Stimulated activated CD4-positive, alpha-beta T cell treated with anti-CD3 and anti-CD28 coated beads, Interleukin-15, amount 100 ng/mL, for 1 hour (primary cell): ENCODE results near the gene YKT6.

Source experiments
- DNase-seq, 2 donors: peaks; one replicate each; pipeline ENCODE4 v3.0.0-alpha.2; 2020; ENCODE audit warnings: low read depth in 1 of 2, low spot score in 1 of 2

The YKT6 gene

DNA sequence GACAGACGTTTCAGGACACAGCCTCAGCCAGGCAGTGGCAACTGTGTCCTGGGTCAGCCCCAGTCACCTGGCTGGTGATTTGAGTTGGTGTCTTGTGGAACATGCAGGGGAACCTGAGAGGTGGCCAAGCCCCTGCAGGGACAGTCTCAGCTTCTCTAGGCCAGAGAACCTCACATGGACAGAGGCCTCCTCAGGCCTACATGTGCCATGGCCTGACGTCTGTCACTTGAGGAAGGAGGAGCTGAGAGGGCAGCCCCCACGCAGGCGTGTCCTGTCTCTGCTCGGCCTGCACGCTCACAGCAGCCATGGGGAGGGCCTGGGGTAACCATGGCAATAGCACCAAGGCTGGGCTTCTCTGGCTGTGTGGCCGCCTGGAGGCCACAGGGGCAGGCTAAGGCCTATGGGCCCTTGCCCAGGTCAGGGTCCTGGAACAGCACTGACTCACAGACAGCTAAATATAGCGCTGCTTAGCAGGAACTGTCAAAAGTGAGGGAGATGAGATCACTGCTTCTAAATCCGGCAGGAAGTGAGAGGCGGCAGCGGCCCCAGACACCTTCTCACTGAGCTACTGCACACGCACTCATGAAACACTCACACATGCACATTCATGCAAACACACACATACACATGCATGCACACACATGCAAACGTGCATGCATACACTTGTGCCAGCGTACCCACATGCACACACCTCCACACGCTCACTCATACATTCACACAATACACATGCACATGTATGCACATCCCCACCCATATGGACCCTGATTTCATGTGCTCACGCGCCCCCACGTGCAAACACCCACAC lies 57.0 kb downstream of the YKT6 start:
- DNase-seq, result peak; percentile 18 to 57

DNA sequence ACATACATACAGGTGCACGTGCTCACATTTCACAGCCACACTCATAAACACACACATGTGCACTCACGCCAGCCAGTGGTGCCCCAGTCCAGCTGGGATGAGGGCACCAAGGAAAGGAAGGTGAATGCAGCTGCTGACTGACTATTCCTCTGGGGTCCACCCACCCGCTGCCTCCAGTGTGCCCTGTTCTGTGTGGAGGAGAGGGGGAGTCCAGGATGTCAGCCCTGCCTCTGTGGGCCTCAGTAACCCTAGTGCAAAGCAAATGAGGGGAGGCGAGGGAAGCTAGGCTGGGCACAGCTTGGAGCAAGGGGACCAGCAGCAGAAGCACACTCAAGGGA lies 57.6 kb downstream of the YKT6 start:
- DNase-seq, result no peak

DNA sequence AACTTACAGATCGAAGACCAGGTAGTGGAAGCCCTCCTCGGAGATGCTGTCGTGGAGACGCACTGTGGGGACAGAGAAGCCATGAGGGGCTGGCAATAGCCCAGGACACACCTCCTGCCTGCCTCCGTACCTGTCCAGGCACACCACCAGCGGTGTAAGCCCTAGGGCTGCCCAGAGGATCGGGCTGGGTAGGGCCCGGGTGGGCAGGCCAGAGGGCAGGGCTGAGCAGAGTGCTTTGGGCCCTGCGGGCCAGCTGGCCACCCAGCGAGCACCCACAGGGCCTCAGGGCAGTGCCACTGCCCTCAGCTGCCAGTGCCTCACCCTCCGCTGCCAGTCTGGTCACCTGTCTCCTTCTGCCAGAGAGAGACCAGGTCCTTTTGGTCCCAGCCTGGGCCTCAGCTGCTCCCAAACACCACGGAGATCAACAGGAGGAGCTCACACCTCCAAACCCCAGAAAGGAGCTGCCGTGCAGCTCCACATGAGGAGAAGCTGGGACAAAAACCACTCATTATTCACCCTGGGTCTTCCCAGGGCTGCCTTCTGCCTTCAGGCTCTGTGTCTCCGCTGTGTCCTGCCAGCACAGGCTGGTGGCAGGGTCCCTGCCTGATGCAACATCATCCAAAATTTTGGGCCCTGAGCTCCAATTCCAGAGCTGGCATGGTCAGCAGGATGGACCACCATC lies 58.2 kb downstream of the YKT6 start:
- no peak for DNase-seq

DNA sequence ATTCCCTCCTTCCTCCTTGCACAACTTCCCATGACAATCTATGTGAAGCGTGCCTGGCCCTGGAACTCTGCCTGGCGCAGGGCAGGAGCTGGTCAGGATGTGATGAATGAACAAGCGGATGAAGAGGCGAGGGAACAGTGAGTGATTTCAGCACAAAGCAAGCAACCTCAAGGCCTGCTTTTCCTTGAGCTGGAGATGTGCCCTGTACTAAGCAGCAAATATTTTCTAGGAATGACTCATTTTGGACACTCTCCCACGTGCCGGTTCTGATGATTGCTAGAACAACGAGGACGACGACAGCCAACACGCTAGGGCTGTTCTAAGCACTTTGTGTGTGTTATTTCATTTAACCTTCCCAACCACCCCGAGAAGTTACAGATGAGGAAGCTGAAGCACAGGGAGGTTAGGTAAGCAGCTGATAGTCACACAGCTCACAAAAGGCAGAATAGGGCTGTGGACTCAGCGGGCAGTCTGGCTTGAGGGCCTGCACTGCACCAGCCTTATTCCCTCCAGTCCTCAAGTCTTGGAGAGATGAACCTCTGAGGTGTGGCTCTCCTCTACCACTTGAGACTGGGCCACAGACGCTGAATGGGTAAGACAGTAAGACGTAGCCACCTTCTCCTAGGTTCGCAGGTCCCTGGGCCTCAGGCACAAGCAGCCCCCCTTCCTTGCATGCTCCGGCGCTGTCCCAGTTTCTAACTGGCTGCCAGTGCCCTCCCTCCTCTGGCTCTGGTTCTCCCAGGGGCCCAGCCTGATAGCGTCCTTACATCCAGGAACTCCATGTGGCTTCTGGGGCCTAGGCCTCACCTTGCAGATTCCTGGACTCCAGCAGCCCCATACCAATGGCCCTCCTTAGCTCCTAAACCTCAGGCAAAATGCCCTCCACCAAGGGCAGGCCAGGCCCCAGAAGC lies 59.0 kb downstream of the YKT6 start:
- no peak for DNase-seq

DNA sequence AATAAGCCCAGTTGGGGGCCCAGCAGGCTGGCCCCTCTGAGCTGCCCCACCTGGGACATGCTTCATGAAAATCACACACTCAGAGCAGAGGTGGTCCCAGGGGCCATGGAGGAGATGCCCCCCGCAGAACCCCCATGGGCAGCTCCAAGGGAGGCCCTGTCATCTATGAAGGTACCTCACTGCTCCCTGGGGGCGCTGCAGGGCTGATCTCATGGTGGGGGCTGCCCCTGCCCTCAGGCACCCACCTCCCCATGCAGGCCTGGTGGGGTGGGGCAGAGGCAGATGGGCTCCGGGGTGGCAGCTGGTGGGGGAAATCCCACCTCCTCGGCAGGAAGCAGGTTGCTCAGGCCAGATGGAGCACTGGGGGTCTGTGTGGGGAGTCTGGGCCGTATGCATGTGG lies 60.5 kb downstream of the YKT6 start:
- no peak for DNase-seq

DNA sequence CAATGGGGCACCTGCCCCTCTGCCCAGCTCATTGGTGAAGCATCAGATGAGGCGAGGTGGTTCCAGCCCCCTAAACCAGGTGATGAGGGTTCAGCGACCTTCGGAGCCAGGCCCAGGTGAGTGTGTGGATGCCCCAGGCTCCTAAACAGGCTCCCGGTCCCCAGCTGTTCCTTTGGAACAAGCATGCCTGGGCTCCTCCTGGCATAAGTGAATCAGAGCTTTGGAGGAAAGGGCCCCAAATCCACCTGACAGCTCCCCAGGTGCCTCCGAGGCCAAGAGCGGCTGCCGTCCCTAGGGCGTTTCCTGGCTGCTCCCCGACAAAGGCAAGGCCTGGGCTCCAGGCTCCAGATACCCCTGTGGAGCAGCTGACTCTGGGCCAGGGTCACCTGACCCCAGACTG lies 61.3 kb downstream of the YKT6 start:
- no peak for DNase-seq

DNA sequence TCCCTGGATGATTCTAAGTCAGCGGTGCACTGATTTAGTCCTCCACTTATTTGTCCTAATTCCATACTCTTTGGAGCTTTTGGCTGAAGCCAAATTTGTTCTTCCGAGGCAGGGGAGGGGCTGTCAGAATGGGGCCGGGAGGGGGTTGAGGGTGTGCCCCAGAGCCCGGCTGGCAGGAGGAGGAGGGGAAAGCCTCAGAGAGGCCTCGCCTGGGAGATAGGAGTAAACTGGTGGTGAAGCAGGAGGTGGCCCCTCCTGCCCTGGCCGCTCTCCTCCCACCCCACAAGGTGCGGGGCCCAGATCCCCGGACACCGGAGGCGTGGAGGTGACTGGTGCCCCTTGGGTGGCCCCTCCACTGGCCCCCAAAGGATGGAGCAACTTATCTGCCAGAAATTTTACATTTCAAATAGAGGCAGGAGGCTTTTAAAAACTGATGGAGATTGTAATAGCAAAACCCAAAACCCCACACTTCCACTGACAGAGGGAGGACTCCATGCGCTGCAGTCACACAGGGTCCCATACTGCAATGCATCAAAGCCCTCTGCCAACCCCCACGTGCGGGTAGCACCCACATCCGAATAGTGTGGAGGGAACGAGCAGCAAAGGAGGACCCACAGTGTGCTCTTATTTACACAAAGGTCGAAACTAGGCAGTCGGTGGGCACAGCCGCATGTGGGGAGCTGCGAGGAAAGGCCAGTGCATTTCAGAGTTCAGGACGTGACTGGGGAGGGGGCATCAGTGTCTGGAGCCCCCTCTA lies 62.7 kb downstream of the YKT6 start:
- DNase-seq, result no peak
